H1 (cell line): ENCODE data around the gene ABHD6. TPM values are rescaled to one million over a fixed set of nuclear protein-coding genes. Genes with fewer than 3 reads are reported as not detected.

Source experiments
- CTCF ChIA-PET: fragments of 300-600 bp; sonication (Branson Sonifier 250); formaldehyde crosslinking; loops from one replicate; lab custom pipeline; 2021; ENCODE audit not compliant: partially characterized antibody; lab: Charles Lee
- POLR2A ChIA-PET: fragments of 300-600 bp; sonication (Branson Sonifier 250); formaldehyde crosslinking; loops from one replicate; lab custom pipeline; 2021; ENCODE audit warnings: inconsistent platforms; ENCODE audit not compliant: partially characterized antibody; lab: Charles Lee
- DNase-seq, 2 experiments: peaks; one replicate each; pipeline versions ENCODE4 v3.0.0 to v3.0.0-alpha.2; 2010 to 2022; ENCODE audit warnings: low spot score in 2 of 2, low read depth in 1 of 2, mixed read lengths in 1 of 2
- FAIRE-seq: peaks from 2 replicates; lab custom pipeline; 2011; peaks lifted over from hg19 to GRCh38; lab: Jason Lieb, UNC
- H2AFZ ChIP-seq: 2 replicates; pipeline ENCODE4 v1.8.1; 2012; ENCODE audit warnings: low read length, inconsistent platforms
- H2AK5ac ChIP-seq: 2 replicates; pipeline ENCODE4 v1.6.1; 2013; ENCODE audit warnings: low read depth, low read length
- H2BK120ac ChIP-seq: replicated peaks from 2 replicates; pipeline ENCODE3; 2013; ENCODE audit warnings: low read depth, low read length, inconsistent platforms
- H2BK12ac ChIP-seq: 2 replicates; pipeline ENCODE4 v1.6.1; 2013; ENCODE audit warnings: low read depth, low read length
- H2BK15ac ChIP-seq: 2 replicates; pipeline ENCODE4 v1.6.1; 2013; ENCODE audit warnings: low read length
- H2BK20ac ChIP-seq: 2 replicates; pipeline ENCODE4 v1.6.1; 2013; ENCODE audit warnings: low read length
- H2BK5ac ChIP-seq: 2 replicates; pipeline ENCODE4 v1.6.1; 2013; ENCODE audit warnings: low read depth, low read length
- H3K14ac ChIP-seq: 2 replicates; pipeline ENCODE4 v1.6.1; 2013; ENCODE audit warnings: inconsistent platforms; ENCODE audit not compliant: insufficient read length
- H3K18ac ChIP-seq: 2 replicates; pipeline ENCODE4 v1.6.1; 2013; ENCODE audit warnings: low read length; ENCODE audit errors: extremely low read depth
- H3K23ac ChIP-seq: 2 replicates; pipeline ENCODE4 v1.6.1; 2013; ENCODE audit warnings: inconsistent platforms; ENCODE audit not compliant: insufficient read length
- H3K23me2 ChIP-seq: 2 replicates; pipeline ENCODE4 v1.6.1; 2013; ENCODE audit warnings: low read depth, low read length
- H3K27ac ChIP-seq: 2 replicates; pipeline ENCODE4 v1.6.1; 2011; ENCODE audit warnings: low read depth, low read length, inconsistent platforms
- H3K27me3 ChIP-seq, 4 experiments: replicated peaks in 1 of 4; 1 replicate in 1 of 4; 2 replicates in 3 of 4; pipeline versions ENCODE4 v1.6.1 to v1.8.1; 2011 to 2013; ENCODE audit warnings: low read length in 3 of 4, mild to moderate bottlenecking in 3 of 4, inconsistent platforms in 2 of 4, mixed read lengths in 2 of 4, moderate library complexity in 1 of 4; ENCODE audit not compliant: control insufficient read depth in 3 of 4, insufficient read depth in 3 of 4; ENCODE audit errors: extremely low read depth in 1 of 4
- H3K36me3 ChIP-seq, 4 experiments: 2 replicates each; pipeline versions ENCODE4 v1.6.1 to v1.8.1; 2011 to 2013; ENCODE audit warnings: mild to moderate bottlenecking in 4 of 4, low read length in 3 of 4, moderate library complexity in 2 of 4, control low read depth in 1 of 4, inconsistent platforms in 1 of 4; ENCODE audit not compliant: insufficient read depth in 4 of 4, control insufficient read depth in 2 of 4
- H3K4ac ChIP-seq: replicated peaks from 2 replicates; pipeline ENCODE3; 2013; ENCODE audit warnings: low read length, low read depth, mixed read lengths, inconsistent platforms; ENCODE audit not compliant: insufficient read length
- H3K4me1 ChIP-seq, 4 experiments: replicated peaks in 1 of 4; 1 replicate in 1 of 4; 2 replicates in 3 of 4; pipeline versions ENCODE4 v1.6.1 to v1.8.1; 2011 to 2013; ENCODE audit warnings: low read length in 3 of 4, inconsistent platforms in 2 of 4, mixed read lengths in 1 of 4; ENCODE audit not compliant: insufficient read depth in 4 of 4, control insufficient read depth in 3 of 4
- H3K4me2 ChIP-seq, 2 experiments: 2 replicates each; pipeline versions ENCODE4 v1.6.1 to v1.8.1; 2011 to 2013; ENCODE audit warnings: low read depth in 2 of 2, low read length in 2 of 2, control low read depth in 1 of 2, inconsistent platforms in 1 of 2, mild to moderate bottlenecking in 1 of 2; ENCODE audit not compliant: insufficient read depth in 1 of 2
- H3K4me3 ChIP-seq, 4 experiments: fragments of 200-600, 300-600 bp in 1 of 4; sonication (generic), shearing (Covaris generic), sonication (Bioruptor Twin) in 1 of 4; 2 replicates each; pipeline versions ENCODE4 v1.5.1 to v1.8.1; 2011 to 2016; ENCODE audit warnings: low read length in 4 of 4, low read depth in 3 of 4, control low read depth in 2 of 4, inconsistent platforms in 2 of 4, mild to moderate bottlenecking in 2 of 4, mixed read lengths in 1 of 4, moderate library complexity in 1 of 4; ENCODE audit not compliant: insufficient read depth in 2 of 4; ENCODE audit errors: extremely low read depth in 1 of 4
- H3K56ac ChIP-seq: replicated peaks from 2 replicates; pipeline ENCODE3; 2013; ENCODE audit warnings: low read depth, mild to moderate bottlenecking, mixed read lengths, low read length, inconsistent platforms; ENCODE audit not compliant: insufficient read length
- H3K79me1 ChIP-seq: 2 replicates; pipeline ENCODE4 v1.6.1; 2013; ENCODE audit warnings: low read depth, low read length, control low read depth
- H3K79me2 ChIP-seq, 2 experiments: 2 replicates each; pipeline versions ENCODE4 v1.6.1 to v1.8.1; 2012 to 2013; ENCODE audit warnings: low read length in 2 of 2, mild to moderate bottlenecking in 2 of 2, inconsistent platforms in 1 of 2; ENCODE audit not compliant: insufficient read depth in 2 of 2, control insufficient read depth in 1 of 2
- H3K9ac ChIP-seq, 4 experiments: replicated peaks in 1 of 4; 1 replicate in 1 of 4; 2 replicates in 3 of 4; pipeline versions ENCODE4 v1.6.1 to v1.8.1; 2011 to 2013; ENCODE audit warnings: low read depth in 3 of 4, low read length in 3 of 4, control low read depth in 2 of 4, mild to moderate bottlenecking in 2 of 4, moderate library complexity in 2 of 4, inconsistent platforms in 1 of 4; ENCODE audit errors: extremely low read depth in 1 of 4
- H3K9me3 ChIP-seq, 2 experiments: 2 replicates each; pipeline versions ENCODE4 v1.6.1 to v1.8.1; 2012 to 2013; ENCODE audit warnings: mild to moderate bottlenecking in 2 of 2, moderate library complexity in 2 of 2, control low read depth in 1 of 2, inconsistent platforms in 1 of 2, low read depth in 1 of 2, low read length in 1 of 2, mixed read lengths in 1 of 2; ENCODE audit not compliant: insufficient read depth in 2 of 2
- H4K20me1 ChIP-seq, 2 experiments: replicated peaks in 1 of 2; 2 replicates each; pipeline versions ENCODE3 to v1.8.1; 2011 to 2013; ENCODE audit warnings: inconsistent platforms in 2 of 2, low read length in 2 of 2, mild to moderate bottlenecking in 1 of 2; ENCODE audit not compliant: insufficient read depth in 2 of 2, control insufficient read depth in 1 of 2
- H4K5ac ChIP-seq: 2 replicates; pipeline ENCODE4 v1.6.1; 2013; ENCODE audit warnings: low read length, low read depth, mixed read lengths, inconsistent platforms; ENCODE audit not compliant: insufficient read length
- H4K8ac ChIP-seq: 2 replicates; pipeline ENCODE4 v1.8.0; 2013; ENCODE audit warnings: mild to moderate bottlenecking, moderate library complexity, low read length, inconsistent platforms; ENCODE audit not compliant: insufficient read depth; ENCODE audit errors: extremely low read depth
- H4K91ac ChIP-seq: replicated peaks from 2 replicates; pipeline ENCODE3; 2013; ENCODE audit warnings: low read length, mixed read lengths, inconsistent platforms; ENCODE audit not compliant: insufficient read length
- HDAC6 ChIP-seq: IDR thresholded peaks from one replicate; pipeline ENCODE4 v1.7.1; 2012; ENCODE audit warnings: low read depth, mild to moderate bottlenecking, inconsistent platforms, low read length, moderate library complexity
- RFX5 ChIP-seq: IDR thresholded peaks from 2 replicates; pipeline ENCODE4 v1.6.1; 2011; ENCODE audit warnings: low read depth, low read length, improper control_type of control experiment, borderline replicate concordance
- SIX5 ChIP-seq: IDR thresholded peaks from 2 replicates; pipeline ENCODE4 v1.6.1; 2011; ENCODE audit warnings: mild to moderate bottlenecking, low read depth, low read length
- TAF7 ChIP-seq: optimal IDR thresholded peaks from 2 replicates; pipeline ENCODE3; 2011; ENCODE audit warnings: low read depth, mild to moderate bottlenecking, inconsistent platforms, low read length, moderate library complexity, borderline replicate concordance
- USF2 ChIP-seq: IDR thresholded peaks from 2 replicates; pipeline ENCODE4 v1.6.1; 2011; ENCODE audit warnings: low read length, improper control_type of control experiment
- YY1 ChIP-seq: IDR thresholded peaks from 2 replicates; pipeline ENCODE4 v1.6.1; 2011; ENCODE audit warnings: low read depth, mild to moderate bottlenecking, low read length
- WGBS, 2 experiments: shearing (Covaris generic) in 1 of 2; methylation state at CpG; one replicate each; pipeline versions ENCODE4 v1.1.6 to v1.1.7; 2013 to 2015; ENCODE audit warnings: low lambda C conversion rate in 2 of 2, mixed read lengths in 2 of 2, inconsistent platforms in 1 of 2, low coverage in 1 of 2, missing lambda C conversion rate in 1 of 2; ENCODE audit not compliant: insufficient replicate concordance in 2 of 2, insufficient coverage in 1 of 2, insufficient read length in 1 of 2; ENCODE audit errors: extremely low coverage in 1 of 2, missing lambda C conversion rate in 1 of 2; 5-methylcytosine and 5-hydroxymethylcytosine counted together
- polyA plus RNA-seq, 7 experiments: library from polyadenylated mRNA; depleted of rRNA in 3 of 7; stranded (reverse) in 5 of 7; unstranded in 2 of 7; fragments of >200 nt in 5 of 7; fragments of 200-250 nt in 2 of 7; gene quantifications; 1 replicate in 5 of 7; 2 replicates in 1 of 7; 4 replicates in 1 of 7; pipeline versions ENCODE4 v1.2.1 to v1.2.3, GENCODE V29; 2011 to 2013; ENCODE audit warnings: missing spikeins in 2 of 7, mixed read lengths in 2 of 7
- total RNA-seq: library from RNA; stranded (reverse); fragmentation: NEBNext Ultra II Directional; extraction: Animal tissue kit (Norgen Biotek cat#: 25700); gene quantifications from 2 replicates; pipeline ENCODE4 v1.2.1, GENCODE V29; 2021

ABHD6 gene
- total and polyA plus RNA-seq, 2 of the 8 experiments (the other 6 are each of a cell fraction or from before 2014, with no cell fraction given), result 5.9 to 6.6 TPM

GRCh38 chr3:58231666-58232065, 5.9 kb upstream of the ABHD6 start:
- H4K5ac ChIP-seq, result no peak overlapping the region
- no peak for FAIRE-seq

More at GRCh38 chr3:58231666-58232065, 5.9 kb upstream of the ABHD6 start:
- no peak overlapping the region for H3K4me2 ChIP-seq
- no peaks in the 10 kb centered on the region for H4K20me1 ChIP-seq
- H2BK20ac ChIP-seq, result no peak overlapping the region
- no peak overlapping the region for H4K8ac ChIP-seq
- H2BK5ac ChIP-seq, result no peak overlapping the region
- H3K4ac ChIP-seq, result no peak overlapping the region
- H3K79me2 ChIP-seq, result no peaks in the 10 kb centered on the region
- H2AK5ac ChIP-seq, result no peak overlapping the region
- no peak overlapping the region for H2BK15ac ChIP-seq
- H3K4me1 ChIP-seq, result peaks cover 0 to 4% (median 0%) of the 10 kb centered on the region in 4 experiments; a peak in 2 of 7 replicates
- no peak overlapping the region for H2BK12ac ChIP-seq
- H2BK120ac ChIP-seq, result no peak overlapping the region
- H3K79me1 ChIP-seq, result no peaks in the 10 kb centered on the region
- no peak for DNase-seq
- H3K14ac ChIP-seq, result no peak overlapping the region
- H3K23me2 ChIP-seq, result no peaks in the 10 kb centered on the region; the same call in 1 of the 2 replicates
- H3K23ac ChIP-seq, result no peak overlapping the region
- H3K27me3 ChIP-seq, result peaks cover 7 to 16% (median 10%) of the 10 kb centered on the region in 4 experiments
- POLR2A ChIA-PET, result no interaction called here
- CTCF ChIA-PET, result interaction anchor here (6.5 kb wide), 1 partner anchor 13 kb away, joined by 47 read pairs; no protein-coding TSS in a partner anchor
- H2AFZ ChIP-seq, result no peak overlapping the region
- no peak for TF ChIP-seq RFX5
- no peak for TF ChIP-seq YY1
- no peak for TF ChIP-seq HDAC6
- TF ChIP-seq USF2, result no peak
- TF ChIP-seq TAF7, result no peak
- TF ChIP-seq SIX5, result no peak
- no peak overlapping the region for H3K27ac ChIP-seq
- H3K36me3 ChIP-seq, result no peaks in the 10 kb centered on the region
- 83% methylated on average over 2 of the region's 2 CpGs; no CpG with 5 or more reads in 1 of the 2 experiments for WGBS, 2 experiments
- H3K9me3 ChIP-seq, result no peaks in the 10 kb centered on the region
- H3K4me3 ChIP-seq, result no peak overlapping the region
- H3K9ac ChIP-seq, result no peak overlapping the region
- no peak overlapping the region for H3K18ac ChIP-seq
- H3K56ac ChIP-seq, result no peak overlapping the region
- H4K91ac ChIP-seq, result no peak overlapping the region
